Measurements from ENCODE around the gene PTCHD1.

- TF ChIP-seq POLR2A (IDR thresholded peaks at IDR 0.05; ENCODE audit: borderline replicate concordance, extremely low read depth, insufficient read depth, insufficient read length) (no peak), REST (IDR thresholded peaks at IDR 0.05; ENCODE audit: low read depth) (no peak), CTCF (IDR thresholded peaks at IDR 0.05 in 2 of 3, conservative IDR thresholded peaks at IDR 0.05 in 1 of 3; ENCODE audit: borderline replicate concordance in 1 of 3, insufficient read depth in 1 of 3, low read depth in 2 of 3, low read length in 2 of 3) (no peak), EZH2phosphoT487 (IDR thresholded peaks at IDR 0.05; ENCODE audit: borderline replicate concordance) (no peak), SP1 (IDR thresholded peaks at IDR 0.05; ENCODE audit: low read depth) (no peak), MAX (IDR thresholded peaks at IDR 0.05) (no peak), EZH2 (IDR thresholded peaks at IDR 0.05) (no peak), SIN3A (IDR thresholded peaks at IDR 0.05; ENCODE audit: low read depth) (no peak), YY1 (IDR thresholded peaks at IDR 0.05; ENCODE audit: extremely low read depth, insufficient replicate concordance, low read depth, low read length) (no peak), ATF3 (IDR thresholded peaks at IDR 0.05) (no peak), EGR1 (IDR thresholded peaks at IDR 0.05; ENCODE audit: low read depth) (no peak), CEBPB (IDR thresholded peaks at IDR 0.05; ENCODE audit: low read depth) (no peak), SRF (IDR thresholded peaks at IDR 0.05; ENCODE audit: low read depth) (no peak)
Observed at GRCh38 chrX:23372220-23372902, 37.7 kb downstream of the PTCHD1 start.
